Trophoblast cell (in vitro differentiated cells and primary cell): ENCODE measurements around the gene HHAT.

Source experiments
- DNase-seq, 2 donors: peaks; one replicate each; pipeline ENCODE4 v3.0.0-alpha.2; 2016
- H2AFZ ChIP-seq: 2 replicates; pipeline ENCODE4 v1.6.1; 2013; ENCODE audit warnings: low read length, moderate library complexity, mild to moderate bottlenecking; ENCODE audit not compliant: insufficient read depth, poor library complexity
- H2AK5ac ChIP-seq: 2 replicates; pipeline ENCODE4 v1.6.1; 2013; ENCODE audit warnings: mild to moderate bottlenecking, low read length
- H2BK120ac ChIP-seq: 2 replicates; pipeline ENCODE4 v1.6.1; 2013; ENCODE audit warnings: low read length, mild to moderate bottlenecking, moderate library complexity; ENCODE audit not compliant: insufficient read depth, poor library complexity
- H2BK12ac ChIP-seq: 2 replicates; pipeline ENCODE4 v1.6.1; 2013; ENCODE audit warnings: mild to moderate bottlenecking, low read length, moderate library complexity
- H2BK5ac ChIP-seq: 2 replicates; pipeline ENCODE4 v1.6.1; 2013; ENCODE audit warnings: low read length, low read depth, moderate library complexity, mild to moderate bottlenecking; ENCODE audit not compliant: poor library complexity
- H3K14ac ChIP-seq: 2 replicates; pipeline ENCODE4 v1.6.1; 2013; ENCODE audit warnings: mild to moderate bottlenecking, low read length
- H3K18ac ChIP-seq: 2 replicates; pipeline ENCODE4 v1.6.1; 2013; ENCODE audit warnings: mild to moderate bottlenecking, low read length
- H3K23ac ChIP-seq: 2 replicates; pipeline ENCODE4 v1.6.1; 2013; ENCODE audit warnings: low read length
- H3K27ac ChIP-seq: 2 replicates; pipeline ENCODE4 v1.5.1; 2013; ENCODE audit warnings: low read depth, mild to moderate bottlenecking, inconsistent platforms, low read length, moderate library complexity
- H3K27me3 ChIP-seq: 2 replicates; pipeline ENCODE4 v1.6.1; 2013; ENCODE audit warnings: inconsistent platforms, mild to moderate bottlenecking, low read length, moderate library complexity; ENCODE audit not compliant: insufficient read depth
- H3K36me3 ChIP-seq, 2 experiments: 1 replicate in 1 of 2; 2 replicates in 1 of 2; pipeline ENCODE4 v1.6.1; 2013; ENCODE audit warnings: low read length in 2 of 2, mild to moderate bottlenecking in 2 of 2, moderate library complexity in 1 of 2; ENCODE audit not compliant: insufficient read depth in 2 of 2, control insufficient read depth in 1 of 2
- H3K4ac ChIP-seq: 2 replicates; pipeline ENCODE4 v1.6.1; 2013; ENCODE audit warnings: low read depth, mild to moderate bottlenecking, low read length, moderate library complexity
- H3K4me1 ChIP-seq, 2 experiments: 1 replicate in 1 of 2; 2 replicates in 1 of 2; pipeline ENCODE4 v1.6.1; 2013; ENCODE audit warnings: low read length in 2 of 2, mild to moderate bottlenecking in 2 of 2, moderate library complexity in 1 of 2; ENCODE audit not compliant: insufficient read depth in 2 of 2, control insufficient read depth in 1 of 2
- H3K4me2 ChIP-seq: 2 replicates; pipeline ENCODE4 v1.6.1; 2013; ENCODE audit warnings: inconsistent platforms, mild to moderate bottlenecking, low read length, moderate library complexity
- H3K4me3 ChIP-seq: 2 replicates; pipeline ENCODE4 v1.5.1; 2013; ENCODE audit warnings: mild to moderate bottlenecking, low read depth, low read length, inconsistent platforms
- H3K79me1 ChIP-seq: one replicate; pipeline ENCODE4 v1.6.1; 2013; ENCODE audit warnings: low read length
- H3K79me2 ChIP-seq: 2 replicates; pipeline ENCODE4 v1.6.1; 2013; ENCODE audit warnings: low read length, mild to moderate bottlenecking; ENCODE audit not compliant: control insufficient read depth, insufficient read depth, poor library complexity
- H3K9ac ChIP-seq: 2 replicates; pipeline ENCODE4 v1.6.1; 2013; ENCODE audit warnings: mild to moderate bottlenecking, low read length
- H3K9me3 ChIP-seq: 2 replicates; pipeline ENCODE4 v1.6.1; 2013; ENCODE audit warnings: low read depth, mild to moderate bottlenecking, control low read depth, inconsistent platforms, low read length; ENCODE audit not compliant: insufficient read depth
- H4K12ac ChIP-seq: 2 replicates; pipeline ENCODE4 v1.6.1; 2013; ENCODE audit warnings: low read depth, mild to moderate bottlenecking, low read length, moderate library complexity
- H4K8ac ChIP-seq: 2 replicates; pipeline ENCODE4 v1.6.1; 2013; ENCODE audit warnings: low read depth, mild to moderate bottlenecking, low read length, moderate library complexity
- H4K91ac ChIP-seq: one replicate; pipeline ENCODE4 v1.6.1; 2013; ENCODE audit warnings: low read depth, mild to moderate bottlenecking, low read length, moderate library complexity
- WGBS: extraction: QIAGEN DNeasy Blood & Tissue Kit; methylation state at CpG from one replicate; pipeline ENCODE4 v1.1.7; 2013; ENCODE audit warnings: missing lambda C conversion rate; ENCODE audit not compliant: insufficient read length, insufficient coverage; ENCODE audit errors: extremely low coverage; 5-methylcytosine and 5-hydroxymethylcytosine counted together

HHAT gene

GRCh38 chr1:210475321-210475720 lies 146.6 kb downstream of the HHAT start:
- Histone ChIP-seq H3K9ac (no peak overlapping the region), H2BK120ac (no peak overlapping the region), H3K4me1 (no peaks in the 10 kb centered on the region), H4K91ac (no peak overlapping the region), H3K27ac (no peak overlapping the region), H2BK5ac (no peak overlapping the region), H3K4me2 (no peak overlapping the region), H3K79me2 (no peaks in the 10 kb centered on the region), H3K9me3 (no peaks in the 10 kb centered on the region), H3K79me1 (no peaks in the 10 kb centered on the region), H3K18ac (no peak overlapping the region), H4K12ac (no peak overlapping the region), H3K36me3 (no peaks in the 10 kb centered on the region), H2AFZ (no peak overlapping the region), H3K4me3 (no peak overlapping the region), H3K23ac (no peak overlapping the region), H2BK12ac (no peak overlapping the region), H2AK5ac (no peak overlapping the region), H4K8ac (no peak overlapping the region), H3K27me3 (no peaks in the 10 kb centered on the region), H3K14ac (no peak overlapping the region), H3K4ac (no peak overlapping the region)
- DNase-seq: no peak

DNA sequence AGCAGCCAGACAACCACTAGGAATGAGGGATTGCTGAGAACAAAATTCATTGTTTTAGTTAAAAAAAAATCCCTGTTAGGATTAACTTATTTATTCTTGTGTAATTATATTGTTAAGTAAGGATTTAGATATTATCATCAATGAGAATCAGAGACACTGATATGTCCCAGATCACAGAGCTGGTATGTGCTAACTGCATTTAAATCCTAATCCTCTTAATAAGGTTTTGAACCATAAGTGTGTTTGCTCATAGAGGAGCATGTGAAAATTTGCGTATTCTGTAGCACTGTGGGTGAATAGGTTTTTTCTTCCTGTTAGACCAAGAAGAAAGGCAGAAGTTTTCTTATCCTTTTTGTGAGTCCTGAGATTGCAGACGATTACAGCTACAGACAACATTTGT lies 147.1 kb downstream of the HHAT start:
- H3K27ac ChIP-seq: no peak overlapping the region
- H3K9me3 ChIP-seq: no peaks in the 10 kb centered on the region
- H2BK120ac ChIP-seq: no peak overlapping the region
- no peak overlapping the region for H3K4ac ChIP-seq
- H3K9ac ChIP-seq: no peak overlapping the region
- H2BK5ac ChIP-seq: no peak overlapping the region
- no CpG with 5 or more reads among the region's 2 CpGs for WGBS
- H3K23ac ChIP-seq: no peak overlapping the region
- DNase-seq: no peak
- no peak overlapping the region for H3K4me2 ChIP-seq
- H2AFZ ChIP-seq: no peak overlapping the region
- no peaks in the 10 kb centered on the region for H3K79me2 ChIP-seq
- H4K91ac ChIP-seq: no peak overlapping the region
- H2BK12ac ChIP-seq: no peak overlapping the region
- no peaks in the 10 kb centered on the region for H3K36me3 ChIP-seq
- no peaks in the 10 kb centered on the region for H3K4me1 ChIP-seq
- H4K12ac ChIP-seq: no peak overlapping the region
- no peak overlapping the region for H3K18ac ChIP-seq
- no peak overlapping the region for H3K14ac ChIP-seq
- no peak overlapping the region for H4K8ac ChIP-seq
- no peaks in the 10 kb centered on the region for H3K79me1 ChIP-seq
- no peak overlapping the region for H3K4me3 ChIP-seq
- H2AK5ac ChIP-seq: no peak overlapping the region
- H3K27me3 ChIP-seq: no peaks in the 10 kb centered on the region

- WGBS: no CpG with 5 or more reads among the region's 1 CpG
- Histone ChIP-seq H2BK12ac (no peak overlapping the region), H2AFZ (no peak overlapping the region), H3K14ac (no peak overlapping the region), H3K23ac (no peak overlapping the region), H3K79me2 (no peaks in the 10 kb centered on the region), H4K8ac (no peak overlapping the region), H3K4me3 (no peak overlapping the region), H3K27ac (no peak overlapping the region), H3K4me2 (no peak overlapping the region), H3K79me1 (no peaks in the 10 kb centered on the region), H4K12ac (no peak overlapping the region), H2AK5ac (no peak overlapping the region), H2BK5ac (no peak overlapping the region), H3K4ac (no peak overlapping the region), H4K91ac (no peak overlapping the region), H2BK120ac (no peak overlapping the region), H3K18ac (no peak overlapping the region), H3K27me3 (no peaks in the 10 kb centered on the region), H3K9ac (no peak overlapping the region), H3K9me3 (no peaks in the 10 kb centered on the region), H3K36me3 (no peaks in the 10 kb centered on the region), H3K4me1 (no peaks in the 10 kb centered on the region)
- no peak for DNase-seq
Observed at GRCh38 chr1:210476730-210477129, 148.0 kb downstream of the HHAT start.

GRCh38 chr1:210477328-210477924 lies 148.7 kb downstream of the HHAT start:
- Histone ChIP-seq H3K4ac (no peak overlapping the region), H3K79me2 (no peaks in the 10 kb centered on the region), H3K27ac (no peak overlapping the region), H3K4me1 (no peaks in the 10 kb centered on the region), H2BK5ac (no peak overlapping the region), H3K9ac (no peak overlapping the region), H3K36me3 (no peaks in the 10 kb centered on the region), H4K91ac (no peak overlapping the region), H4K12ac (no peak overlapping the region), H3K23ac (no peak overlapping the region), H2BK120ac (no peak overlapping the region), H3K79me1 (no peaks in the 10 kb centered on the region), H3K9me3 (no peaks in the 10 kb centered on the region), H3K4me2 (no peak overlapping the region), H3K4me3 (no peak overlapping the region), H3K14ac (no peak overlapping the region), H3K18ac (no peak overlapping the region), H4K8ac (no peak overlapping the region), H2AK5ac (no peak overlapping the region), H3K27me3 (no peaks in the 10 kb centered on the region), H2AFZ (no peak overlapping the region), H2BK12ac (no peak overlapping the region)
- DNase-seq: no peak
- no CpG with 5 or more reads among the region's 5 CpGs for WGBS
